ENCODE measurements around the gene CFAP126. TPM values are rescaled to one million over a fixed set of nuclear protein-coding genes. Genes with fewer than 3 reads are reported as not detected.

CFAP126 gene
- total and polyA plus RNA-seq, 2 donors (not counting 1 experiment from before 2014, with no cell fraction given) = not detected

DNA sequence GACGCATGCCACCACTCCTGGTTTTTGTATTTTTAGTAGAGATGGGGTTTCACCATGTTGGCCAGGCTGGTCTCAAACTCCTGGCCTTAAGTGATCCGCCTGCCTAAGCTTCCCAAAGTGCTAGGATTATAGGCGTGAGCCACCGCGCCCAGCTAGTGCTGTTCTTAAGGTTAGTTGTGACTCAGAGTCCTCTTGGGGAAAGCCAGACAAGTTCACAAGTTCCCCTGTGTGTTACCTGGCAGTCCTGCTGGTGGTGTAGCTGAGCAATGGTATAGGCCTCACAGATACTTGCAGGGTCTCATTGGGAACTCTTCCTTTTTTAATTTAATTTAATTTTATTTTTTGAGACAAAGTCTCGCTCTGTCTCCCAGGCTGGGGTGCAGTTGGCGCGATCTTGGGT lies 10.6 kb downstream of the CFAP126 start:
- intact Hi-C loops (cut with micrococcal nuclease) = no loop called here
- CTCF ChIA-PET = interaction anchor here (1.3 kb wide), 1 partner anchor 146 kb away, joined by 3 read pairs; no protein-coding TSS in a partner anchor

DNA sequence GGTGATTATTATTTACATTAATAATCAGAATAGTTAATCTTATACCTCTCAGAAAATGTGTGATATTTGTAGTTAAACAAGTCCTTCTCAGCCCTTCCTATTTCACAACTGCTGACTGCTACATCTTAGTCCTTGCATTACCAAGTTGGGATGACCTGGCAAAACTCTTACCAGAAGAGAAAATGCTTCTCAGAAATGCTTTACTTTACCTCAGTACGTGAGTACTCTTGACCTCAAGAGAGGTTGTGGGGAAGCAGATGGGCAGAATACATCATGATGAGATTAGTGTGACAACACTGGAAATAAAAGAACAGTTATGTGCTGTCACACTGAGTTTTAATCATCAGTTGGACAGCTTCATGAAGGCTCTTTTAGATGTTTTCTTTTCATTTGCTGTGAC lies 16.2 kb downstream of the CFAP126 start:
- Histone ChIP-seq H3K27ac (ENCODE audit: low read length in 2 of 2) (no peak overlapping the region), H3K4me2 (replicated peaks; ENCODE audit: low read depth, low read length, poor library complexity, severe bottlenecking) (no peak overlapping the region), H3K79me2 (ENCODE audit: control insufficient read depth, insufficient read depth, low read length) (peaks cover 5% of the 10 kb centered on the region), H3K9ac (ENCODE audit: low read length) (no peak overlapping the region), H3K27me3 (replicated peaks in 1 of 4; ENCODE audit: control extremely low read depth in 1 of 4, control insufficient read depth in 3 of 4, insufficient read depth in 4 of 4, low read length in 3 of 4) (no peaks in the 10 kb centered on the region), H2AFZ (ENCODE audit: insufficient read depth, low read depth, low read length, poor library complexity, severe bottlenecking) (no peak overlapping the region), H3K36me3 (replicated peaks in 1 of 2; ENCODE audit: control extremely low read depth in 1 of 2, control insufficient read depth in 1 of 2, extremely low read depth in 1 of 2, insufficient read depth in 2 of 2, low read length in 1 of 2) (peaks cover 0 to 7% of the 10 kb centered on the region in 2 experiments), H3K9me3 (ENCODE audit: control extremely low read depth in 1 of 3, control insufficient read depth in 2 of 3, insufficient read depth in 1 of 3, low read length in 2 of 3) (no peaks in the 10 kb centered on the region), H4K20me1 (ENCODE audit: control insufficient read depth, insufficient read depth, low read length, poor library complexity, severe bottlenecking) (no peaks in the 10 kb centered on the region), H3K4me1 (ENCODE audit: control insufficient read depth in 2 of 2, insufficient read depth in 2 of 2, low read length in 2 of 2) (no peaks in the 10 kb centered on the region), H3K4me3 (ENCODE audit: control extremely low read depth in 1 of 5, extremely low read depth in 1 of 5, insufficient read depth in 1 of 5, low read depth in 2 of 5, low read length in 4 of 5) (no peak overlapping the region)
- Mint-ChIP-seq H3K4me1 (peaks cover 6% of the 10 kb centered on the region), H3K27me3 (no peaks in the 10 kb centered on the region), H3K27ac (no peak overlapping the region), H3K4me3 (no peak overlapping the region), H3K9me3 (ENCODE audit: insufficient read depth) (no peaks in the 10 kb centered on the region)
- intact Hi-C loops (cut with micrococcal nuclease) = no loop called here
- no peak for TF ChIP-seq EZH2 (IDR thresholded peaks at IDR 0.05; ENCODE audit: borderline replicate concordance, insufficient read depth, low read depth, low read length, poor library complexity, severe bottlenecking)
- TF ChIP-seq, protein P1, sequence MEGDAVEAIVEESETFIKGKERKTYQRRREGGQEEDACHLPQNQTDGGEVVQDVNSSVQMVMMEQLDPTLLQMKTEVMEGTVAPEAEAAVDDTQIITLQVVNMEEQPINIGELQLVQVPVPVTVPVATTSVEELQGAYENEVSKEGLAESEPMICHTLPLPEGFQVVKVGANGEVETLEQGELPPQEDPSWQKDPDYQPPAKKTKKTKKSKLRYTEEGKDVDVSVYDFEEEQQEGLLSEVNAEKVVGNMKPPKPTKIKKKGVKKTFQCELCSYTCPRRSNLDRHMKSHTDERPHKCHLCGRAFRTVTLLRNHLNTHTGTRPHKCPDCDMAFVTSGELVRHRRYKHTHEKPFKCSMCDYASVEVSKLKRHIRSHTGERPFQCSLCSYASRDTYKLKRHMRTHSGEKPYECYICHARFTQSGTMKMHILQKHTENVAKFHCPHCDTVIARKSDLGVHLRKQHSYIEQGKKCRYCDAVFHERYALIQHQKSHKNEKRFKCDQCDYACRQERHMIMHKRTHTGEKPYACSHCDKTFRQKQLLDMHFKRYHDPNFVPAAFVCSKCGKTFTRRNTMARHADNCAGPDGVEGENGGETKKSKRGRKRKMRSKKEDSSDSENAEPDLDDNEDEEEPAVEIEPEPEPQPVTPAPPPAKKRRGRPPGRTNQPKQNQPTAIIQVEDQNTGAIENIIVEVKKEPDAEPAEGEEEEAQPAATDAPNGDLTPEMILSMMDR (IDR thresholded peaks at IDR 0.05) = no peak
- ATAC-seq (ENCODE audit: low read depth) = no peak
- DNase-seq = no peak
- POLR2A ChIA-PET = no interaction called here
- 100% methylated on average over 1 of the region's 1 CpG for WGBS (ENCODE audit: insufficient coverage)
- CTCF ChIA-PET = interaction anchor here (0.6 to 1.2 kb wide), 2 partner anchors 16 to 199 kb away, joined by 3 read pairs; partner anchors contain the start of gene CFAP126

More for the DNA sequence above, 10.6 kb downstream of the CFAP126 start:
- ATAC-seq (ENCODE audit: low read depth) (no peak), DNase-seq (no peak)
- no peak overlapping the region for H2AFZ ChIP-seq (ENCODE audit: insufficient read depth, low read depth, low read length, poor library complexity, severe bottlenecking)
- no peak overlapping the region for H3K9ac ChIP-seq (ENCODE audit: low read length)
- no peaks in the 10 kb centered on the region for H3K9me3 ChIP-seq (ENCODE audit: control extremely low read depth in 1 of 3, control insufficient read depth in 2 of 3, insufficient read depth in 1 of 3, low read length in 2 of 3)
- no peak overlapping the region for H3K4me3 ChIP-seq (ENCODE audit: control extremely low read depth in 1 of 5, extremely low read depth in 1 of 5, insufficient read depth in 1 of 5, low read depth in 2 of 5, low read length in 4 of 5)
- H3K4me2 ChIP-seq (replicated peaks; ENCODE audit: low read depth, low read length, poor library complexity, severe bottlenecking) = no peak overlapping the region
- no peaks in the 10 kb centered on the region for H3K27me3 ChIP-seq (replicated peaks in 1 of 4; ENCODE audit: control extremely low read depth in 1 of 4, control insufficient read depth in 3 of 4, insufficient read depth in 4 of 4, low read length in 3 of 4)
- H3K36me3 ChIP-seq (replicated peaks in 1 of 2; ENCODE audit: control extremely low read depth in 1 of 2, control insufficient read depth in 1 of 2, extremely low read depth in 1 of 2, insufficient read depth in 2 of 2, low read length in 1 of 2) = peaks cover 0 to 25% of the 10 kb centered on the region in 2 experiments
- Mint-ChIP-seq H3K27me3 (no peaks in the 10 kb centered on the region), H3K4me1 (peaks cover 2% of the 10 kb centered on the region), H3K27ac (no peak overlapping the region), H3K4me3 (no peak overlapping the region), H3K9me3 (ENCODE audit: insufficient read depth) (no peaks in the 10 kb centered on the region)
- no peak overlapping the region for H3K27ac ChIP-seq (ENCODE audit: low read length in 2 of 2)
- TF ChIP-seq, protein P1 (IDR thresholded peaks at IDR 0.05) = no peak
- no peak for TF ChIP-seq EZH2 (IDR thresholded peaks at IDR 0.05; ENCODE audit: borderline replicate concordance, insufficient read depth, low read depth, low read length, poor library complexity, severe bottlenecking)
- H3K4me1 ChIP-seq (ENCODE audit: control insufficient read depth in 2 of 2, insufficient read depth in 2 of 2, low read length in 2 of 2) = no peaks in the 10 kb centered on the region
- H3K79me2 ChIP-seq (ENCODE audit: control insufficient read depth, insufficient read depth, low read length) = peaks cover 4% of the 10 kb centered on the region
- POLR2A ChIA-PET = no interaction called here
- H4K20me1 ChIP-seq (ENCODE audit: control insufficient read depth, insufficient read depth, low read length, poor library complexity, severe bottlenecking) = no peaks in the 10 kb centered on the region
- WGBS (ENCODE audit: insufficient coverage) = 87% methylated on average over 5 of the region's 8 CpGs

All from B cell (primary cell).